B cell (primary cell): Measurements from ENCODE around the gene TMC8. TPM values are rescaled to one million over a fixed set of nuclear protein-coding genes. Genes with fewer than 3 reads are reported as not detected.
"Not testable (repeated sequence)": the region's sequence is repeated elsewhere in the genome, so short reads cannot be mapped to it uniquely, and the experiment has no call there.

Source experiments
- ATAC-seq: fragments of 200-7000 bp; cut with Tn5 transposase; one replicate; pipeline ENCODE4 v1.10.0; 2021; ENCODE audit warnings: low read depth, mild to moderate bottlenecking, moderate number of reproducible peaks, moderate library complexity
- CTCF ChIA-PET: fragments of 350-600 bp; sonication (Branson Sonifier 250); formaldehyde crosslinking; loops from one replicate; lab custom pipeline; 2021; ENCODE audit warnings: antibody characterized with exemption, inconsistent platforms; lab: Charles Lee
- POLR2A ChIA-PET: fragments of 350-600 bp; sonication (Branson Sonifier 250); formaldehyde crosslinking; loops from one replicate; lab custom pipeline; 2021; ENCODE audit warnings: antibody characterized with exemption; lab: Charles Lee
- DNase-seq: peaks from one replicate; pipeline ENCODE4 v3.0.0; 2013
- H2AFZ ChIP-seq: 2 replicates; pipeline ENCODE4 v1.6.1; 2012; ENCODE audit warnings: mild to moderate bottlenecking, low read depth, low read length; ENCODE audit not compliant: insufficient read depth, poor library complexity, severe bottlenecking
- H3K27ac ChIP-seq, 2 donors: 1 replicate in 1 of 2; 2 replicates in 1 of 2; pipeline ENCODE4 v1.5.1; 2012 to 2013; ENCODE audit warnings: low read length in 2 of 2, mild to moderate bottlenecking in 2 of 2, moderate library complexity in 1 of 2
- H3K27me3 ChIP-seq, 4 experiments: fragments of 200-600 bp in 1 of 4; sonication (generic) in 1 of 4; replicated peaks in 1 of 4; 1 replicate in 2 of 4; 2 replicates in 2 of 4; pipeline versions ENCODE4 v1.6.1 to v1.7.0; 2013 to 2016; ENCODE audit warnings: low read length in 3 of 4, mild to moderate bottlenecking in 2 of 4, mixed read lengths in 1 of 4, moderate library complexity in 1 of 4; ENCODE audit not compliant: insufficient read depth in 4 of 4, control insufficient read depth in 3 of 4; ENCODE audit errors: control extremely low read depth in 1 of 4
- H3K36me3 ChIP-seq, 2 experiments: replicated peaks in 1 of 2; 1 replicate in 1 of 2; 2 replicates in 1 of 2; pipeline versions ENCODE4 v1.6.1 to v1.7.1; 2013; ENCODE audit warnings: low read length in 1 of 2; ENCODE audit not compliant: insufficient read depth in 2 of 2, control insufficient read depth in 1 of 2; ENCODE audit errors: control extremely low read depth in 1 of 2, extremely low read depth in 1 of 2
- H3K4me1 ChIP-seq, 2 donors: fragments of 200-600 bp in 1 of 2; sonication (generic) in 1 of 2; 1 replicate in 1 of 2; 2 replicates in 1 of 2; pipeline versions ENCODE4 v1.5.1 to v1.6.1; 2013 to 2017; ENCODE audit warnings: low read length in 2 of 2; ENCODE audit not compliant: control insufficient read depth in 2 of 2, insufficient read depth in 2 of 2
- H3K4me2 ChIP-seq: replicated peaks from 2 replicates; pipeline ENCODE3; 2012; ENCODE audit warnings: mild to moderate bottlenecking, low read depth, low read length; ENCODE audit not compliant: poor library complexity, severe bottlenecking
- H3K4me3 ChIP-seq, 5 experiments: fragments of 200-600 bp in 1 of 5; sonication (generic) in 1 of 5; 1 replicate in 3 of 5; 2 replicates in 2 of 5; pipeline versions ENCODE4 v1.5.1 to v1.7.0; 2011 to 2016; ENCODE audit warnings: low read length in 4 of 5, mild to moderate bottlenecking in 4 of 5, low read depth in 2 of 5, control low read depth in 1 of 5, moderate library complexity in 1 of 5; ENCODE audit not compliant: insufficient read depth in 1 of 5; ENCODE audit errors: control extremely low read depth in 1 of 5, extremely low read depth in 1 of 5
- H3K79me2 ChIP-seq: fragments of 200-600 bp; sonication (generic); one replicate; pipeline ENCODE4 v1.6.0; 2016; ENCODE audit warnings: low read length; ENCODE audit not compliant: control insufficient read depth, insufficient read depth
- H3K9ac ChIP-seq: fragments of 200-600 bp; sonication (generic); 2 replicates; pipeline ENCODE4 v1.6.1; 2017; ENCODE audit warnings: mild to moderate bottlenecking, low read length, moderate library complexity
- H3K9me3 ChIP-seq, 3 donors: one replicate each; pipeline versions ENCODE4 v1.6.1 to v1.7.1; 2013; ENCODE audit warnings: low read length in 2 of 3; ENCODE audit not compliant: control insufficient read depth in 2 of 3, insufficient read depth in 1 of 3; ENCODE audit errors: control extremely low read depth in 1 of 3
- H4K20me1 ChIP-seq: 2 replicates; pipeline ENCODE4 v1.6.0; 2012; ENCODE audit warnings: mild to moderate bottlenecking, low read length; ENCODE audit not compliant: insufficient read depth, control insufficient read depth, poor library complexity, severe bottlenecking
- H3K27ac Mint-ChIP-seq: one replicate; pipeline ENCODE4 v1.8.0; 2021; ENCODE audit warnings: mixed read lengths
- H3K27me3 Mint-ChIP-seq: one replicate; pipeline ENCODE4 v1.8.0; 2021; ENCODE audit warnings: mixed read lengths
- H3K4me1 Mint-ChIP-seq: one replicate; pipeline ENCODE4 v1.8.0; 2021; ENCODE audit warnings: mixed read lengths
- H3K4me3 Mint-ChIP-seq: one replicate; pipeline ENCODE4 v1.8.0; 2021; ENCODE audit warnings: mixed read lengths
- H3K9me3 Mint-ChIP-seq: one replicate; pipeline ENCODE4 v1.8.0; 2022; ENCODE audit warnings: mixed read lengths; ENCODE audit not compliant: insufficient read depth
- EZH2 ChIP-seq: IDR thresholded peaks from 2 replicates; pipeline ENCODE4 v1.6.1; 2012; ENCODE audit warnings: borderline replicate concordance, low read depth, mild to moderate bottlenecking, moderate library complexity, low read length; ENCODE audit not compliant: insufficient read depth, poor library complexity, severe bottlenecking
- WGBS: methylation state at CpG from one replicate; pipeline ENCODE4 v1.1.5; 2013; ENCODE audit warnings: missing lambda C conversion rate; ENCODE audit not compliant: insufficient coverage; 5-methylcytosine and 5-hydroxymethylcytosine counted together
- intact Hi-C: fragments of 100-400 bp; cut with micrococcal nuclease; formaldehyde crosslinking; loops from one replicate; pipeline ENCODE4 v1.10.0; 2022
- polyA plus RNA-seq: library from polyadenylated mRNA; depleted of rRNA; stranded (reverse); fragments of >200 nt; gene quantifications from 2 replicates; pipeline ENCODE4 v1.2.3, GENCODE V29; 2012
- total RNA-seq, 2 donors: library from RNA; stranded (reverse); fragments of 120-200 nt in 1 of 2; gene quantifications; 1 replicate in 1 of 2; 2 replicates in 1 of 2; pipeline versions ENCODE4 v1.2.3 to v1.2.4, GENCODE V29; 2013 to 2022
- TF ChIP-seq, protein P1 (sequence below): fragments of 200-600 bp; IDR thresholded peaks from one replicate; pipeline ENCODE4 v1.8.0; 2022; ENCODE audit warnings: antibody characterized with exemption, mild to moderate bottlenecking

The TMC8 gene
- total and polyA plus RNA-seq, 2 donors (not counting 1 experiment from before 2014, with no cell fraction given), result 235 to 352 TPM

DNA sequence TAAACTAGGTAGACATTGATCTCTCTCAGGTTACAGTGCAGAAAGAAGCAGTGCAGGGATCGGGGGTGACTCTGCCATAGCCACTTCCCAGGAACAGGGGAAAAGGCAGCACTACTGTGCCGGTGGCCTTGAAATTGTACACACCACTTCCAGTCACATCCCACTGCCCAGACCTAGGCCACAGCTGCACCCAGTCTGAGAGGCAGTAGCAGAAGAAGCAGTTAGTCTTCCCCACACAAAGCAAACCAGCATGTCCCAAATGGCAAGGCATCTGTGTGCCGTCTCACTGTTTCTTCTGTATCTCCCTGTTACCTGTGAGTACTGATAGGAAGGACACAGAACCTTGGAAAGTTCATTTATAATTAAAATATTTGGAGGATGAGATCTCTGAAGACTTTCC is 49.0 kb upstream of the TMC8 start:
- Histone ChIP-seq H3K9ac (no peak overlapping the region), H2AFZ (no peak overlapping the region), H4K20me1 (no peaks in the 10 kb centered on the region), H3K4me3 (no peak overlapping the region), H3K27ac (no peak overlapping the region), H3K4me2 (no peak overlapping the region), H3K36me3 (peaks cover under 1 to 47% of the 10 kb centered on the region in 2 experiments), H3K9me3 (no peaks in the 10 kb centered on the region), H3K79me2 (no peaks in the 10 kb centered on the region), H3K27me3 (no peaks in the 10 kb centered on the region), H3K4me1 (no peaks in the 10 kb centered on the region)
- DNase-seq (no peak), ATAC-seq (no peak)
- TF ChIP-seq EZH2, result no peak
- TF ChIP-seq, protein P1, sequence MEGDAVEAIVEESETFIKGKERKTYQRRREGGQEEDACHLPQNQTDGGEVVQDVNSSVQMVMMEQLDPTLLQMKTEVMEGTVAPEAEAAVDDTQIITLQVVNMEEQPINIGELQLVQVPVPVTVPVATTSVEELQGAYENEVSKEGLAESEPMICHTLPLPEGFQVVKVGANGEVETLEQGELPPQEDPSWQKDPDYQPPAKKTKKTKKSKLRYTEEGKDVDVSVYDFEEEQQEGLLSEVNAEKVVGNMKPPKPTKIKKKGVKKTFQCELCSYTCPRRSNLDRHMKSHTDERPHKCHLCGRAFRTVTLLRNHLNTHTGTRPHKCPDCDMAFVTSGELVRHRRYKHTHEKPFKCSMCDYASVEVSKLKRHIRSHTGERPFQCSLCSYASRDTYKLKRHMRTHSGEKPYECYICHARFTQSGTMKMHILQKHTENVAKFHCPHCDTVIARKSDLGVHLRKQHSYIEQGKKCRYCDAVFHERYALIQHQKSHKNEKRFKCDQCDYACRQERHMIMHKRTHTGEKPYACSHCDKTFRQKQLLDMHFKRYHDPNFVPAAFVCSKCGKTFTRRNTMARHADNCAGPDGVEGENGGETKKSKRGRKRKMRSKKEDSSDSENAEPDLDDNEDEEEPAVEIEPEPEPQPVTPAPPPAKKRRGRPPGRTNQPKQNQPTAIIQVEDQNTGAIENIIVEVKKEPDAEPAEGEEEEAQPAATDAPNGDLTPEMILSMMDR, result no peak
- CTCF ChIA-PET, result no interaction called here
- POLR2A ChIA-PET, result no interaction called here
- 100% methylated on average over 1 of the region's 3 CpGs for WGBS
- Mint-ChIP-seq H3K27ac (no peak overlapping the region), H3K4me1 (no peaks in the 10 kb centered on the region), H3K4me3 (no peak overlapping the region), H3K9me3 (no peaks in the 10 kb centered on the region), H3K27me3 (no peaks in the 10 kb centered on the region)
- intact Hi-C loops, result no loop called here

DNA sequence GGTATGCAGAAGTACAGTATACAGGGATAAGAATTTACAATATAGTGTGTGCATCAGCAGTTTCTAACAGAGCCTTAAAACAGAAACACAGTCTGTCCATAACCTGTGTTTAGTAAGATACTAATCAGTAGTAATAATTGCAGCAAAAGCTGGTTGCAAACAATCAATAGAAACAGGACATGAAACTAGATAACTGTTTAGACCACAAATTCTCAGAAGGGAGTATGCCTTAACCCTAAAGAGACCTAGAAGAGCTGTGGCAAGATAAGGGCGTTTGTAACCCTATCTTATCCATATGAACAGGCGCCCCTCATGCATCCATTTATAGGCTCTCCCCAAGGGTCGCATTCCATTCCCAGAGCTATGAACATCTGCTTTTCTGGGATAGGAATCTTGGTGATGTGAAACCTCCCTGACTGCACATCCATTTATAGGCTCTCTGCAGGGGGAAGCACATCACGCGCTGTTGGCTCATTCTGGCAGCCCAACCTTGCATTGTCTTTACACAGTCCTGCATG is 48.2 kb upstream of the TMC8 start:
- H3K9me3 Mint-ChIP-seq, H3K4me3 ChIP-seq, H3K27me3 Mint-ChIP-seq, H3K4me2 ChIP-seq, H3K4me1 Mint-ChIP-seq, H3K27ac ChIP-seq, H3K27ac Mint-ChIP-seq, H3K4me3 Mint-ChIP-seq, DNase-seq, H3K4me1 ChIP-seq, H3K9ac ChIP-seq, POLR2A ChIA-PET, H3K79me2 ChIP-seq, intact Hi-C loops, H2AFZ ChIP-seq, H3K9me3 ChIP-seq, H4K20me1 ChIP-seq, ATAC-seq, H3K27me3 ChIP-seq: not testable (repeated sequence)
- CTCF ChIA-PET, result interaction anchor here (4.5 kb wide), 1 partner anchor 168 kb away, joined by 47 read pairs; no protein-coding TSS in a partner anchor
- 80% methylated on average over 1 of the region's 5 CpGs for WGBS
- peaks cover 2 to 47% of the 10 kb centered on the region in 2 experiments for H3K36me3 ChIP-seq
